Superior temporal gyrus (tissue), 1 donor: ENCODE measurements around the gene WBP4.
"Not testable (repeated sequence)": the region's sequence is repeated elsewhere in the genome, so short reads cannot be mapped to it uniquely, and the experiment has no call there.

ENCODE experiments used
- DNase-seq: peaks from one replicate; pipeline ENCODE4 v3.0.0-alpha.2; 2016; ENCODE audit errors: extremely low spot score

Gene WBP4

GRCh38 chr13:41079725-41080124 lies 18.4 kb downstream of the WBP4 start:
- no peak for DNase-seq

- DNase-seq: no peak
Observed at GRCh38 chr13:41085961-41086585, 24.8 kb downstream of the WBP4 start.

- not testable (repeated sequence) for DNase-seq
Observed at GRCh38 chr13:41095681-41096080, 34.4 kb downstream of the WBP4 start.

- DNase-seq: no peak
Observed at GRCh38 chr13:41098761-41099160, 37.5 kb downstream of the WBP4 start.

- no peak for DNase-seq
Observed at GRCh38 chr13:41099986-41100385, 38.7 kb downstream of the WBP4 start.

- DNase-seq: no peak
Observed at GRCh38 chr13:41107104-41107571, 45.8 kb downstream of the WBP4 start.

- no peak for DNase-seq
Observed at GRCh38 chr13:41107584-41108014, 46.3 kb downstream of the WBP4 start.

GRCh38 chr13:41111454-41111853 lies 50.1 kb downstream of the WBP4 start:
- no peak for DNase-seq

GRCh38 chr13:41117869-41118268 lies 56.6 kb downstream of the WBP4 start:
- DNase-seq: no peak

GRCh38 chr13:41122838-41123237 lies 61.5 kb downstream of the WBP4 start:
- no peak for DNase-seq

- peak; percentile 40 for DNase-seq
Observed at GRCh38 chr13:41127701-41128100, 66.4 kb downstream of the WBP4 start.

GRCh38 chr13:41130356-41130755 lies 69.0 kb downstream of the WBP4 start:
- no peak for DNase-seq

GRCh38 chr13:41131189-41131588 lies 69.9 kb downstream of the WBP4 start:
- DNase-seq: not testable (repeated sequence)

- DNase-seq: not testable (repeated sequence)
Observed at GRCh38 chr13:41131660-41132511, 70.6 kb downstream of the WBP4 start.

- DNase-seq: peak; percentile 99
Observed at GRCh38 chr13:41132512-41133152, 71.3 kb downstream of the WBP4 start, which contains the start of gene KBTBD6. TSS of gene KBTBD6 (minus strand) at chr13:41132802. CDS start at chr13:41132511, 291 bp downstream.
